HG03095 (cell line): ENCODE results near the gene B3GAT2.
"Not testable (repeated sequence)": the region's sequence is repeated elsewhere in the genome, so short reads cannot be mapped to it uniquely, and the experiment has no call there.

Experiments
- ATAC-seq: cut with Tn5 transposase; IDR thresholded peaks from one replicate; pipeline ENCODE4 v1.9.1; 2021; ENCODE audit warnings: moderate library complexity; ENCODE audit not compliant: unreplicated experiment

B3GAT2 gene, protein sequence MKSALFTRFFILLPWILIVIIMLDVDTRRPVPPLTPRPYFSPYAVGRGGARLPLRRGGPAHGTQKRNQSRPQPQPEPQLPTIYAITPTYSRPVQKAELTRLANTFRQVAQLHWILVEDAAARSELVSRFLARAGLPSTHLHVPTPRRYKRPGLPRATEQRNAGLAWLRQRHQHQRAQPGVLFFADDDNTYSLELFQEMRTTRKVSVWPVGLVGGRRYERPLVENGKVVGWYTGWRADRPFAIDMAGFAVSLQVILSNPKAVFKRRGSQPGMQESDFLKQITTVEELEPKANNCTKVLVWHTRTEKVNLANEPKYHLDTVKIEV

DNA sequence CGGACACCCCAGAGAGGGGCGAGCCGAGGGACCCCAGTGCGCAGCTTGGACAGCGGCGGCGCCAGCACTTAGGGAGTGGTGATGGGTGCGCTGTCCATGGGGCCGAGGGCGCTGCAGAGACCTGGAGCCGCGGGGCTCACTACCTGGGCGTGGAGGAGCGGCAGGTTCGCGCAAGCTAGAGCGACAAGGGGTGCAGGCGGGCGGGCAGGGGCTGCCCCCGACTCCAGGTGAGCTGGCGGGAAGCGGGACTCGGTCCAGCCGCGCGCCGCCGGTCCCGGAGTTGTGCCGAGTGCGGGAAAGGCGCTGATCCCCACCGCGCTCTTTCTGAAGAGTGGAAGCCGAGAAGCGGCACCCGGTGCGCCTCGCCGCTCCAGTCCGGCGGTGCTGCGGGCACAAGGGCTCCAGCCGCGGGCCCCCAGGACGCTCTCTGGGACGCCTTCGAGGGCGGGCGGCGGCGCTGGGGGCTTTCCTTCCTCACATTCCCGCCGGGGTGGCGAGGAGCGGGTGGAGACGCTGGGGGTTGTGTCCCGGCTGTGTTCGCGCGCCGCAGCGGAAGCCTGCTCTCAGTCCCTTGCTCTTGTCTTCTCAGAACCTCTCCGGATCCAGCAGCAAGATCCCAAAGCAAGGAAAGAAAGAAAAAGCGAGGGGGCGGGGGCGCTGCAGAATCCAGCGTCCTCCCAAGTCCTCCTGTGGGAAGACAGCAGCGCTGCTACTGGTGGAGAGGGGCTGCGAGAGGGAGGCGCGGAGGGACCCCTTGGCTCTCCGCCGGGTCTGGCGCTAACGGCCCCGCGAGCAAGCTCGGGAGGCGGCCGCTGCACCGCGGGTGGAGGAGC, at the start of gene B3GAT2:
Gene B3GAT2 (minus strand): TSS at position 610 of the 833 bp plus-strand sequence. CDS start 631 bp downstream, outside the sequence.
- peak; percentile 2 for ATAC-seq

DNA sequence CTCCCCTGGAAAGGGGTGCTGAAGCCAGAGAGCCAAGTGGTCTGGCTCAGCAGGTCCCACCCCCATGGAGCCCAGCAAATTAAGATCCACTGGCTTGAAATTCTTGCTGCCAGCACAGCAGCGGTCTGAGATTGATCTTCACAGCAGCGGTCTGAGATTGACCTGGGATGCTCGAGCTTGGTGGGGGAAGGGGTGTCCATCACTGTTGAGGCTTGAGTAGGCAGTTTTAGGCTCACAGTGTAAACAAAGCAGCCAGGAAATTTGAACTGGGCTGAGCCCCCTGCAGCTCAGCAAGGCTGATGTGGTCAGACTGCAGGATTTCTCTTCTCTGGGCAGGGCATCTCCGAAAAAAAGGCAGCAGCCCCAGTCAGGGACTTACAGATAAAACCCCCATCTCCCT, 41.3 kb upstream of the B3GAT2 start:
- ATAC-seq = no peak

DNA sequence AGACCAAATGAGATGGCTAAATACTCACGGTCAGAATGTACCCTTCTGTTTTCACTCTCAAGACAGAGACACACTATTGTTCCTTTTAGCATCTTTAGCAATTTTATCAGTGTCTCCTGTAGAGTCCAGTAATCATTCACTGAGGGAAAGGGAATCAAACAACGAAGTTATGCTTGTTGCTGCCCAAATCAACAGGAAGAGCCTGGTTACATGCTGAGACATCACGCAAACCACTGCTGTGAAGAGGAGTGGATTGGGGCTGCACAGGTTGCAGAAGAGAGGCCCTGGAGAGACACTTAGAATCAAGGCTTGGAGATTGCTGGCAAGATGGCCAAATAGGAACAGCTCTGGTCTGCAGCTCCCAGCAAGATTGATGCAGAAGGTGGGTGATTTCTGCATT, 40.5 kb upstream of the B3GAT2 start:
- no peak for ATAC-seq

DNA sequence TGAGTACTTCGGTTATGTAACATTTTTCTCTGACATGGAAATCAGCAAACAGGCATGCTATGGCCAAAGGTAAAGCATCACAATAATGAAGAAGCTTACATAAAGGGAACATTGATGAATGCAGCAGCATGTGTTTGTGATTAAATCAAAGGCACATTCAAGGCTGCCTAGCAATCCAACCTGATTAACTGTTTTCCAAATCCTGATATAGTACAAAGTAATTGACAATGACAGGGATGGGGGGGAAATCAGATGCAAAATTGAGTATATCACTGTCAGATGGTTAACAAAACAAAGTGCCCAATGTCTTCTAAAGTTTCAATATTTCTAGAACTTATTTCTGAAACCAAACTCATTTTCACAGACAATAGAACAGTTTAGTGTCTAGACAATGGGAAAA, 39.2 kb upstream of the B3GAT2 start:
- no peak for ATAC-seq

DNA sequence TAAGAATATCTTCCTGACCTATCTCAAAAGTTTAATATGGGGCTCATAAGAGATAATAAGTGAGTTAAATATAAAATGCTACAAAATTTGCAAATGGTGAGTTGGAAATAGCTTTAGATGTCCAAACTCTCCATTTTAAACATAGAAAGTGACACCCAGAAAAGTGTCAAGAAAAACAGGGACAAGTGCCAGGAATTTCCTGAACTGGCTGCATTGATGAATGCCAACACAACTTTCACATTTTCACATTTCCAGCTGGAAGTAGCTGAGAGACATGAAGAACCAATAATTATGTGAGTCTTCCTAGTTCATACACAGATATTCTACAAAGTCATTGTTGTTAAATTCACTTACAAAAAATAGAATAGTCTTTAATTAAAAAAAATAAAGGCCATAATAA, 38.6 kb upstream of the B3GAT2 start:
- no peak for ATAC-seq

- ATAC-seq = no peak
Observed at GRCh38 chr6:70991253-70991652, 34.4 kb upstream of the B3GAT2 start.

GRCh38 chr6:70985156-70985555, 28.3 kb upstream of the B3GAT2 start:
- ATAC-seq = no peak

DNA sequence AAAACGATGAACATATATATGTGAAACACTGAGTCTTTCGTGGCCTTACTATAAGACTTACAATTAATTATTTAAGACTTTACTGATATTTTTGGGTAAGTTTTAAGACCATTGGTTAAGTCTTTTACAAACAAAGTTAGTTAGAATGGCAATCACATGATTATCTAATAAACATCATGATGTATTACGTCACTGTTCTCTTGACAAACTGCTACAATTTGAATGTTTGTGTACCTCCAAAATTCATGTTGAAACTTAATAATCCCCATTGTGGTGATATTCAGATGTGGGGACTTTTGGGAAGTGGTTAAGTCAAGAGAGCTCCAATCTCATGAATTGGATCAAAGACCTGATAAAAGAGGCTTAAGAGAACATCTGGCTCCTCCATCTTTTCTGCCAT, 25.9 kb upstream of the B3GAT2 start:
- ATAC-seq = no peak

- ATAC-seq = no peak
Observed at GRCh38 chr6:70980727-70981126, 23.9 kb upstream of the B3GAT2 start.

- ATAC-seq = no peak
Observed at GRCh38 chr6:70973604-70974003, 16.7 kb upstream of the B3GAT2 start.

GRCh38 chr6:70967049-70967448, 10.2 kb upstream of the B3GAT2 start:
- no peak for ATAC-seq

DNA sequence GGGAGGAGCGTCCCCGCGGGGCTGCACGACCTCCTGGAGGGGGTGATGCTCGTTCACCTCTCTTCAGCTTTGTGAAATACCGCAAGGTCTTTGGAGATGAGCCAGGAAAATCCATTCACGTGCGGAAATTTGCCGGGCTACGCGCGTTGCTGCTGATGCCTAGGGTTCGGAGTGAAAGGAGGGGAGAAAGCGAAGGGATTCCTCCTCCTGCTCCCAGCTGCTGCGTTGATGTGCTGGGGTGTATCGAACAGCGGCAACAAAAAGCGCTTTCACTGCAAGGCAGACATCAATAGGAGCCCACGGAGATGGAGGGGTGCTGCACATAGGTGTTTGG, 391 bp upstream of the B3GAT2 start:
- ATAC-seq = no peak

GRCh38 chr6:70956191-70956450, 739 bp downstream of the B3GAT2 start:
- ATAC-seq = peak; percentile 22

DNA sequence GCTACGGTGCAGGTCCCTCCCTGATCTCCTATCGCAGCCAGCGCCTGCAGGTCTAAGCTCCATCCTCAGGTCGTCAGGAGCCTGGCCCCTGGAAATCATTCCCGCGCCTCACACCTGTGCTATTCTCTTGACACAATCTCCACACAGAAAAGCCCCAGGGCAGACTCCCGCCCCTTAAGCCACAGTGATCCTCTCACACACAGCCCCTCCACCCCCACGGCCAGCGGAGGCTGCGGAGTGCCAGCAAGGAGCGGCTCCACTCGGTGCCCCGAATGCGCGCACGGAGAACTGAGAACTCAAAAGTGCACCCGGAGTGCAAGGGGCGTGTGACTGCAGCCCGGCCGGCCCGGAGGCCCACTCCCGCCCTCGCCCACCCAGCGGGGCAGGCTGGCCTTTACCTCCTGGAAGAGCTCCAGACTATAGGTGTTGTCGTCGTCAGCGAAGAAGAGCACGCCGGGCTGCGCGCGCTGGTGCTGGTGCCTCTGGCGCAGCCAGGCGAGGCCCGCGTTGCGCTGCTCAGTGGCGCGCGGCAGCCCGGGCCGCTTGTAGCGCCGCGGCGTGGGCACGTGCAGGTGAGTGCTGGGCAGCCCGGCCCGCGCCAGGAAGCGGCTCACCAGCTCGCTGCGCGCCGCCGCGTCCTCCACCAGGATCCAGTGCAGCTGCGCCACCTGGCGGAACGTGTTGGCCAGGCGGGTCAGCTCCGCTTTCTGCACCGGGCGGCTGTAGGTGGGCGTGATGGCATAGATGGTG, 1.2 kb downstream of the B3GAT2 start:
- ATAC-seq = peak; percentile 96

DNA sequence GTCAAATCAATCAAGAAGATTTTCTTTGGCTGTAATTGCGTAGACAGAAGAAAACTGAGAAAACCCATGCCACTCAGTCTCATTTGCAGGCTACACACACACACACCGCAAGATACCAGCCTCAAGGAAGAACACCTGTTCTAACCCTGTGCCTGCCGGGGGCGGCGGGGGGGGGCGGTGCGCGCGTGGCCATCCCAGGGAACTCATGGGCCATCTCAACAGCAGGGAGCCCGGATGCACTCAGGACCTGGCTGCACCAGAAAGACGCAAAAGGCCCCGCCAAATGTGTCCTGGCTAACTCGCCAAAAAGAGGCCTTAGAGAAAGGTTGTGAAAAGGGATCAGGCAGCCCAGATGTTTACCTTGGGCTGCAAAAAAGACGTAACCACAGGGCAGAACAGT, 2.1 kb downstream of the B3GAT2 start:
- no peak for ATAC-seq

GRCh38 chr6:70954176-70954575, 2.7 kb downstream of the B3GAT2 start:
- ATAC-seq = no peak

DNA sequence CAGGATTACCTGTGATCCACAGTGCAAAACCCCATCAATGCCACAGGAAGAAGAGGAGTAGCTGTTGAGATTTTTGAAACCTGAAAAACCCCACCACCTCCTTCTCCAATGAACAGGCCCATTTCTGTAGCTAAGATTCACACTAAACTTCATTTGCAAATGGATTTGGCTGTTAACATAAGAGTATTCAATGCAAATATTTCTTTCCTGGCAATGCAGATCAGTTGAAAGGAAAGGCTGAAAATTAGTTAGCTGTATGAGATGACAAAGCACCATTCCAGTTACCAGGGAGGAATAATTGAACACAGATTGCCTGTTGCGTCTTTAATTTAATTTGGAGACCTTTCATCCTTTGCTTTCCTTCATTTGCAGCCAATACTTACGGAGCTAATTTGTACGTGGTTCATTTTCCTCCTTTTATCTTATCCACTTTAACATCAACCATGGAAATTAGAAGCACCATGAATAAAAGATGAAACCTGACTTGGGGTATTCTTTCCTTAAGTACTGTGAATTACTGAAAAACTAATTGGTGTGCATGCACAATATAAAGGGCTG, 4.2 kb downstream of the B3GAT2 start:
- ATAC-seq = no peak

DNA sequence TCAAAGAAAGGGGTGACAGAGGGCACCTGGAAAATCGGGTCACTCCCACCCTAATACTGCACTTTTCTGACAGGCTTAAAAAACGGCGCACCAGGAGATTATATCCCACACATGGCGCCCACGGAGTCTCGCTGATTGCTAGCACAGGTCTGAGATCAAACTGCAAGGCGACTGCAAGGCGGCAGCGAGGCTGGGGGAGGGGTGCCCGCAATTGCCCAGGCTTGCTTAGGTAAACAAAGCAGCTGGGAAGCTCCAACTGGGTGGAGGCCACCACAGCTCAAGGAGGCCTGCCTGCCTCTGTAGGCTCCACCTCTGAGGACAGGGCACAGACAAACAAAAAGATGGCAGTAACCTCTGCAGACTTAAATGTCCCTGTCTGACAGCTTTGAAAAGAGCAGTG, 12.5 kb downstream of the B3GAT2 start:
- ATAC-seq = not testable (repeated sequence)

- ATAC-seq = no peak
Observed at GRCh38 chr6:70933853-70934252, 23.0 kb downstream of the B3GAT2 start.

DNA sequence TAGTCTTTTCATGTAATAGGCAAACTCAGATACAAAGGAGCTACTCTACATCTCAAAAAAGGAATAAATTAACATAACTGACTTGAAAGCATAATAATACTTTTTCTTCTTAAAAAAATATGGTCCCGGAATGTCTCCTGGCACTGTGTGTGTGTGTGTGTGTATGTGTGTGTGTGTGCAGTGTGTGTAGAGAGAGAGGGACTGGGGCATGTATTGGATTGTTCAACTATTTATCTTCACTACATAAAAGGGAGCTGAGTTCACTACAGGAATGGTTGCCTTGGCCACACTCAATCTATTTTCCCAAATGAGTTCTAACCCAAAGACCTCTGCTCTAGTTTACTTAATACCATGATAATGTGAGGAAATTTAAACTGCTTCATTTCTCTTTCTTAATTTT, 51.1 kb downstream of the B3GAT2 start:
- ATAC-seq = no peak

GRCh38 chr6:70903665-70904452, 53.0 kb downstream of the B3GAT2 start:
- ATAC-seq = no peak
